ENCODE measurements around the gene RNASE9.
"Not testable (repeated sequence)": the region's sequence is repeated elsewhere in the genome, so short reads cannot be mapped to it uniquely, and the experiment has no call there.

RNASE9 gene

DNA sequence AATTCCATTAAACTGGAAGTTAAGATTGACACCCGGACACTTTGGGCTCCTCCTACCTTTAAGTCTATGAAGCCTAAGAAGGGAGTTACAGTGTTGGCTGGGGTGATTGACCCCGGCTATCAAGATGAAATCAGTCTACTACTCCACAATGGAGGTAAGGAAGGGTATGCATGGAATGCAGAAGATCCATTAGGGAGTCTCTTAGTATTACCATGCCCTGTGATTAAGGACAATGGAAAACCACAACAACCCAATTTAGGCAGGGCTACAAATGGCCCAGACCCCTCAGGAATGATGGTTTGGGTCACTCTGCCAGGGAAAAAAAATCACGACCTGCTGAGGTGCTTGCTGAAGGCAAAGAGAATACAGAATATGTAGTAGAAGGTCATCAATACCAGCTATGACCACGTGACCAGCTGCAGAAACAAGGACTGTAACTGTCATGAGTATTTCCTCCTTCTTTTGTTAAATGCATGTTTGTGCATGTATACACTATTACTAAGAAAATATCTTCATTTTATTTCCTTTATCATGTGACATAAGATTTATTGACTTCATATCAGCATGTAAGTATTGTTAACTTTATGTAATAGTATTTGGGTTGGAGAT, 11.6 kb upstream of the RNASE9 start:
- not testable (repeated sequence) for DNase-seq

DNA sequence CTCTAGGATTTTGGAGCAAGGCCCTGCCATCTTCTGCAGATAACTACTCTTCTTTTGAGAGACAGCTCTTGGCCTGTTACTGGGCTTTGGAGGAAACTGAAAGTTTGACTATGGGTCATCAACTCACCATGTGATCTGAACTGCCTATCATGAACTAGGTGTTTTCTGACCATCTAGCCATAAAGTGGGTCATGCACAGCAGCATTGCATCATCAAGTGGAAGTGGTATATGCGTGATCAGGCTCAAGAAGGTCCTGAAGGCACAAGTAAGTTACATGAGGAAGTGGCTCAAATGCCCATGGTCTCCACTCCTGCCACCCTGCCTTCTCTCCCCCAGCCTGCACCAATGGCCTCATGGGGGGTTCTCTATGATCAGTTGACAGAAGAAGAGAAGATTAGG, 9.9 kb upstream of the RNASE9 start:
- DNase-seq: not testable (repeated sequence)

DNA sequence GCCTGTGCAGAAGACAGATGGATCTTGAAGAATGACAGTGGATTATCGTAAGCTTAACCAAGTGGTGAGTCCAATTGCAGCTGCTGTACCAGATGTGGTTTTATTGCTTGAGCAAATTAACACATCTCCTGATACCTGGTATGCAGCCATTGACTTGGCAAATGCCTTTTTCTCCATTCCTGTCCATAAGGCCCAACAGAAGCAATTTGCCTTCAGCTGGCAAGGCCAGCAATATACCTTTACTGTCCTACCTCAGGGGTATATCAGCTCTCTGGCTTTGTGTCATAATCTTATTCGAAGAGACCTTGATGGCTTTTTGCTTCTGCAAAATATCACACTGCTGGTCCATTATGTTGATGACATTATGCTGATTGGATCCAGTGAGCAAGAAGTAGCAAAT, 9.0 kb upstream of the RNASE9 start:
- not testable (repeated sequence) for DNase-seq

DNA sequence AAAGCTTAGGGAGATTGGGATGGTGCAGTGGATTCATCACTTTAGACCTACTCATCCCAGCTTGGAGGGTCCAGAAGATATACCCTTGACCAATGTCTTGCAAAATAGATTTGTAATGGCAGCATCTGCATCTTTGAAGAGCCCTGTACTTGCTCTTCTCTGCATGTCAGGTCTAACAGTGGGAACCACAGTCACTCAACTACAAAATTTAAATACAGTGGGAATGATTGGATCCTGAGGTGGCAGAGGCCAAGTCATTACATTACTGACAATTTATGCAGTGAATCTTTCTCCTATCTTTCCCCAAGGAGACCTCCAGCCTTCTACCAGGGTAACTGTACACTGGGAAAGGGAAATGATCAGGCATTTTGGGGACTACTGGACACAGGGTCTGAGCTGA, 8.2 kb upstream of the RNASE9 start:
- DNase-seq: no peak

DNA sequence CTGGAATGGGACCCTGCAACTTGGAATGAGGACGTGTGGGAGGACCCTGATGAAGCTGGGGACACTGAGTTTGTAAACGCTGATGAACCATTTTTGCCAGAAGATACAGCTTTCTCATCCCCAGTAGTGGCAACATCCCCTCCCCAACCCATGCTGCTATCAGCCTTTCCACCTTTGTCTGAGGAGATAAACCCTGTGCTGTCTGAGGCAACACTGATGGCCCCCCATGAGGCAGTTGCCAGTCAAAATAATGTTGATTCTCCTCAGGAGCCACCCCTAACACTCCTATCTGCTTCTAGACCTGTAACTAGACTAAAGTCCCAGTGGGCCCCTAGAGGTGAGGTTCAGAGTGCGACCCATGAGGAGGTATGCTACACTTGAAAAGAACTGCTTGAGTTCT, 7.5 kb upstream of the RNASE9 start:
- DNase-seq: no peak

DNA sequence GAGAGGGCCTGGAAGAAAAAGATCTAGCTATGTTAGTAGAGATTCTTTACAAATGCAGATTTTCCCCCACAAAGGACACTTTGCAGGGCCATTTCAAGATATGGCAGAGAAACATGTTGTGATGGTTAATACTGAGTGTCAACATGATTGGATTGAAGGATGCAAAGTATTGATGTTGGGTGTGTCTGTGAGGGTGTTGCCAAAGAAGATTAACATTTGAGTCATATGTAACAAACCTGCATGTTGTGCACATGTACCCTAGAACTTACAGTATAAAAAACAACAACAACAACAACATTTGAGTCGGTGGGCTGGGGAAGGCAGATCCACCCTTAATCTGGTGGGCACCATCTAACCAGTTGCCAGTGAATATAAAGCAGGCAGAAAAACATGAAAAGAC, 6.4 kb upstream of the RNASE9 start:
- DNase-seq: not testable (repeated sequence)

DNA sequence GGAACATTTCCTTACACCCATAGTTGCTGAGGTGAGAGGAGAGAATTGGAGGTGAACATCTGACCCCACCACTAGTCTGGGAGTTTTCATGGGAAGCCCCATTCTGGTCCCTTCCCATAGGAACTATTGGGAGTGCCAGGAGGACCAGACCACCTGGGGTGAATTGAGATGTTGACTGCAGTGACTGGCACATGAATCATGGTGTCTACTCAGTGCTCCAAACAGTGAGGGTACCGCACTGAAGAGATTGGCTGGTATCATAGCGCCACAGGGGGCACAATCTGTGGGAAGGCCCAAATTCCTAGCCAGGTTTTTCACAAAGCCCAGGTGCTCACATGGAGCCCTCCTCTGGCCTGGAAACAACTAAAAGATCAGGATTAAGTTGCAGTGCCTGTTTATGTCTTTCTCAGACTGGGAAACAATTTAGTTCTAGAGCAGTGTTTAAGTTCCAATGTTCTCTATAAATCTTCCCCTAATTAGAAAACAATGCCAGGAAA, 3.7 kb upstream of the RNASE9 start:
- DNase-seq: no peak

DNA sequence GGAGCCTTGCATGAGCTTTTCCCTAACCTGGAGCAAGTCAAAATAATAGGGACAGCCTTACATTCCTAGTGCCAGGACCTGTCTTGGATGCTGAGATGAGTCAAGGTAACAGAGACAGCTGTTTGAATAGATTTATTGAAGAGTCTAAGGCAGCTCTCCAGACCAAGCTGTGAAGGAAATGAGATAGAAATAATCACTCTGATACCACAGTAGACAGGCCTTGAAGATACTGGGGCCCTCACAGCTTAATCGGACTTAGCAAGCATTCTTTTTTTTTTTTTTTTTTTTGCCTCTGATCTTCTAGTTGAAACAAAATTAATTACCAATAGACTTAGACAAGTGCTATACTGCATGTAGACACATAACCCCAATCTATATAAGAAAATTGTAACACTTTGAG, 3.1 kb upstream of the RNASE9 start:
- no peak for DNase-seq

DNA sequence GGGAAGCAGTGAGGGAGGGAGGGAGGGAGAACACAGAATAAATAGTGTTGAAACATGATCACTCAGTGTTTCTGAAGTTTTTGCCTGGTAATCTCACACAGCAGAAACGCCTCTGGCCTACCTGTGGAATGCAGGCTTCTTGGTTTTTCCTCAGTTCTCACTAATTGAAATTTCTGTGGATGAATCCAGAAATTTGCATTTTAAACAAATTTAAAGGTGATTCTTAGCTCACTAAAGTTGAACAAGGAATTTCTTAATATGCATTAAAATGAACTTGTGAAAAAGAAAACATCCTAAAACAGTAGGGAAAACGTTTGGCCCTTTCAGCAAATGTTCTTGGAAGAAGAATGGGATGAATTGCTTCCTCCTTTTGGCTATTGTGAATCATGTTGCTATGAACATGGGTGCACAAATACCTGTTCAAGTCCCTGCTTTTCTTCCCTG, 1.4 kb downstream of the RNASE9 start:
- no peak for DNase-seq

DNA sequence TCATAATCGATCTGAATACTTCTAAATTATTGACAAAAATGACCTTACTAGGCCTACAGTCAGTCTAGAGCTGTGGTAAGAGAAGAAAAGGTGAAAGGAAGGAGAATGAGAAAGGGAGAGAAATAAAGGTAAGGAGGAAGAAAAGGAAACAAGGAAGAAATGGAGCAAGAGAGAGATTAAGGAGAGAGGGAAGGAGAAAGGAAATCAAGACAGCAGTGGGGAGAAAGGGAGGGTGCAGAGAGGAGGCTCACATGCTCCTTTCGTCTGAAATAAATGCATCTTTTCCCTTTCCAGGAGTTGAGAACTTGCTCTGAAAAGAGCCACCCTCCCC, 3.7 kb downstream of the RNASE9 start:
- no peak for DNase-seq

DNA sequence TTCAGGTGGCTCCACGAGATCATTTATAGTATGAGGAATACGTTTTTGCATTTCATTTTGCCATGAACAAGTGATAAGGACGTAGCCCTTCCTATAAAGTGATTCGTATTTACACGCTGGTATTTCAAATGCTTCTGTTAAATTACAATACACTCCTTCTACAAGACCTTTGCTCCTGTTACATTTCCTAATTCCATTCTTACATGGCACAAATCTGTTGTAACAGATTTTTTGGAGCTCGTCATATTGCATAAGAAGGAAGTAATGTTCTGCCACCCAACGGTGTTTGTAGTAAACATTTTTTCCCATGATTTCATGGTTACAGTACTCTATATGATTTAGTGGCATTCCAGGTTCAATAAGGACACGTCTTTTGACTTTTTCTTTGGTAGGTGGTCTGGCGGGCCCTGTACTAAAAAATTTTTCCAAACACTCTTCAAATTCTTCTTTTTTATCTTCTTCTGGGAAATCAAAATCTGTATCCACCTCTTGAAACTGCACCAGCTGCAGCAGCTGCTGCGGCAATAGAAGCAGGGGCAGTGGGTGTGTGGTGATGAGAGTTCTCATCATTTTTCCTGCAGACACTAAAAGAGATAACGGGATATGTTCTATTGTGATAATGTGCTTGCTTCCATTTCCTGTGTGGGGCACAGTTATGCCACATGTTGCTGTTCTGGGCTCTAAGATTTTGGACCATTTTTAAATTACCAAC, 4.2 kb downstream of the RNASE9 start:
- DNase-seq: no peak

DNA sequence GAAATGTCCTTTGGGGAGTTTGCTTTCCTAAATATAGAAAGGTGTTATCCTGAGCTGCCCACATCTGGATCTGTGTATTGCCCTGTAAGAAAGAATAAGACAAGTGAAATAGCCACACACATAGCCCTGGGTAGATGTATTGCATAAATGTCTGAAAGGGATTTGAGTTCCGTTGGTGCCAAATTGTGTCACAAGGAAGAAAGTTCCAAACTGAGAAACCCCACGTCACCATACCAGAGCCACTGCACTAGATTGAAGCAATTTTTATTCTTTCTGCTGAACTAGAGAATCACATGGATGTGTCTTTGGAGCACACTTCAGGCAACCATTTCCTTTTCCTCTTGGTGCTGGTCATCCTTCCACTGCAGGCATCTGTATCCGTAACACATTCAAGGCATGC, 5.0 kb downstream of the RNASE9 start:
- DNase-seq: no peak

DNA sequence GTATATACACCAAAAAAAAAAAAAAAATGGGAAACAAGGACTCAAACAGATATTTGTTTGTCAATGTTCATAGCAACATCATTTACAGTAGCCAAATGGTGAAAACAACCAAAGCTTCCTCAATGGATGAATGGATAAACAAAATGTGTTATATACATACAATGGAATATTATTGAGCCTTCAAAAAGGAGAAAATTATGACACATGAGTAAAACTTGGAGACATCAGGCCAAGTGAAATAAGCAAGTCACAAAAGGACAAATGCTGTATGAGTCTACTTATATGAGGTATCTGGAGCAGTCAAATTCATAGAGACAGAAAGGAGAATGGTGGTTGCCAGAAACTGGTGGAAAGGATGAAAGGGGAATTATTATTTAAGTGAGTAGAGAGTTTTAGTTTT, 7.8 kb downstream of the RNASE9 start:
- DNase-seq: no peak

DNA sequence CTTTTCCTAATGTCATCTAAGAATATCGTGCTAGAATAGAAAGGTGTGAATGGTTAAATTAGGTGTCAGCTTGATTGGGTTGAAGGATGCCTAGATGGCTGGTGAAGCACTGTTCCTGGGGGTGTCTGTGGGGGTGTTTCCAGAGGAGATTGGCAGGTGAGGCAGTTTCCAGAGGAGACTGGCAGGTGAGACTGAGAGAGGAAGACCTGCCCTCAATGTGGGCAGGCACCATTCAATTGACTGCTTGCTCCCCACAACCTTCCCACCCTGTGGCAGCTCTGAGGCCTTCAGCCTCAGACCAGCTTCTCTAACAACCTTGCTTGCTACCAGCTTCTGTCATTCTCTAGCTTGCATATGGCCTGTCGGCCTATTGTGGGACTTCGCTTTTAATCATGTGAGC, 9.2 kb downstream of the RNASE9 start:
- DNase-seq: no peak

DNA sequence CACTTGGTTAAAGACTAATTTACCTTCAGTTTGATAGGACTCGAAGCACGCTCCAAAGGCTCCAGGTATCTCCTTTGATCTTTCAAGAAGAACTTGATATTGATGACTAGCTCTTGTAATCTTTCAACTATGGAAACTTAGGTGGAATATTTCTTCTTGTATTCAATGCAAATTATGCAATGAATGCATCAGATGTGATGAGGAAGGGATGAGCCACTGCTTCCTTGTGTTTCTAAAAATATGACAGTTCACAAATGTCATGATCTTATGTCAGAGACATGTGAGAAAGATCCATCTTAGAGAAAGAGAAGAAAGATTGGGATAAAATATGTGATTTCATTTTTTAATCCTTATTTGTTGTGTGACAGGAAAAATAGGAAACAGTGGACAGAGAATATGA, 9.9 kb downstream of the RNASE9 start:
- no peak for DNase-seq

DNA sequence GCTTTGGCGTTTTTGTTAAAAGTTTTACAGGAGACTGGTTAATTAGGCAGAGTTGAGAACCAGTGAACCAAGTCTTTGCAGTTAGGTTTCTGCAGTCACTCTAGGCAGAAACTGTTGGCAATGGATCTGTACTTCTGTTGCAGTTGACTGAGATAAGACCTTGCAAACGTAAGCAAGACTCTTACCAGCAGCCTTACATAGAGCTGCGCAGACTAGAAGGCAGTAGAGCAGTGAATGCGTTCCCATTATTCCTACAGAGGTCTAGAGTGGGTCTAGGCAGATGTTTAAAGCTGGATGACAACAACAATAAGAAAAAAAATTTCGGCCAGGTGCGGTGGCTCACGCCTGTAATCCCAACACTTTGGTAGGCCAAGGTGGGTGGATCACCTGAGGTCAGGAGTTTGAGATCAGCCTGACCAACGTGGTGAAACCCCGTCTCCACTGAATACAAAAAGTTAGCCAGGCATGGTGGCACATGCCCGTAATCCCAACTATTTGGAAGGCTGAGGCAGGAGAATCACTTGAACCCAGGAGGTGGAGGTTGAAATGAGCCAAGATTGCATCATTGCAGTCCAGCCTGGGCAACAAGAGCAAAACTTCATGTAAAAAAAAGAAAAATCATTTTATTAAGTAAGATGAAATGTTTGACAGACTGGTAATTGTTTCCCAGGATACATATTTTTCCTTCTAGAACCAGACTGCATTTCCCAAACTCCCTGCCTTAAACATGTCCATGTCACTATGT, 12.3 kb downstream of the RNASE9 start:
- no peak for DNase-seq

DNA sequence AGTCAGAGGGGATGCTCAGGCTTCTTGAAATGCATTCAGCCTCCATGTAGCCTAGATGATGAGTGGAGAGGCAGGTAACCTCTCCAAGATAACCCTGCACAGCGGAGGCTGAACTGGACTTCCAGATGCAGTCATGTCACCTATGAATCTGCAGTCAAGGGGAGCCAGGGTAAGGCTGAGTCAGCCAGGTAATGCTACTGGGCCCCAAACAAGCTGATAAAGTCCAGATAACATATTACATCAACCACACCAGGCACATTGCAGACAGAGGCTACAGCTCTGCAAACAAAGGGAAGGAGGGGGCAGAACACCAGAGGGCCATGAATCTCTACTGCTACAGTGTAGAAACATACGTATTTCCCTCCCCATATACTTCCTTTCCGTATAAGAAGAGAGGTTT, 14.0 kb downstream of the RNASE9 start:
- no peak for DNase-seq

DNA sequence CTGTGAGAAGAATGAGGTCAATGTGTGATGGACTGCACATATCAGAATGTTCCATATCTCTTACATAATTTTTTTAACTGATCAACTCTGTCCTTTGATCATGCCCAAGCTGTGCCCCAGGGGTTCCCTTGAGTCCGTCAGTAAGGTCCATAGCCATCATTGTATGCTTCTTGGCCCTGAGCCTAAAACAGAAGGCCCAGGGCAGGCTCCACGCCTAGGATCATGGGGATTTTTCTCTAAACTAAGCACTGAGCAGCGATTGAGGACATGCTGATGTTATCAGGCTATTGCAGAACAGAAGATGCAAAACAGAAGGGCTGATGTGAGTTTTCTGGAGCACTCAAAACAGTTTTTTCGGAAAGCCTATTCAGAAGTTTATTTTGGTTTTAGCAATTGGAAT, 20.9 kb downstream of the RNASE9 start:
- DNase-seq: no peak

DNA sequence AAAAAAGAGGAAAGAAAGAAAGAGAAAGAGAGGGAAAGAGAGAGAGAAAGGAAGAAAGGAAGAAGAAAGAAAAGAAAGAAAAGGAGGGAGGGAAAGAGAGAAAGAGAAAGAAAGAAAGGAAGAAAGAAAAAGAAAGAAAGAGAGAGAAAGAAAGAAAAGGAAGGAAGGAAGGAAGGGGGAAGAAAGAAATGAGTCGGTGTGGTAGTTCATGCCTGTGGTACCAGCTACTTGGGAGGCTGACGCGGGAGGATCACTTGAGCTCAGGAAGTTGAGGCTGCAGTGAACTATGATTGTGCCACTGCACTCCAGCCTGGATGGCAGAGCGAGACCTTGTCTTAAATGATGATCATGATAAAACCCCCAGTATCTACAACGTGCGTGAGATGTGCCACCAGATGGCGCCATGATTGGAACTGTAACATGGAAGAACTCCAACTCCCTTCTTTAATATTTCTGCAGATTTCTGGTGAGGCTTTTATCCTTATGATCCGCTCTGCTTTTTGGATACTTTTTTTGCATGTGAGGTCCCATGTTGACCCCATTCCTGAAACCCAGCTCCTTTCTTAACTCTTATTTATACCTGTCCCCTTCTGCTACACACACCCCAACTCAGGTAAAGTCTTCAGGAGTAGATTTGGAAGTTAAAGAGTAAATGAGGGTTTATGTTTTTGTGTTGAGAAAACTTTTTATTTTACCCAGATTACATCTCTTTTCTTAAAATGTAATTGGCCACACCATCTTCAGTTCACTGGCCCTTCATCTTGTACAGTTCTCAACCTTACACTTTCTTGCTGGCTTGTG, 29.9 kb downstream of the RNASE9 start:
- DNase-seq: peak; percentile 38 to 70

DNA sequence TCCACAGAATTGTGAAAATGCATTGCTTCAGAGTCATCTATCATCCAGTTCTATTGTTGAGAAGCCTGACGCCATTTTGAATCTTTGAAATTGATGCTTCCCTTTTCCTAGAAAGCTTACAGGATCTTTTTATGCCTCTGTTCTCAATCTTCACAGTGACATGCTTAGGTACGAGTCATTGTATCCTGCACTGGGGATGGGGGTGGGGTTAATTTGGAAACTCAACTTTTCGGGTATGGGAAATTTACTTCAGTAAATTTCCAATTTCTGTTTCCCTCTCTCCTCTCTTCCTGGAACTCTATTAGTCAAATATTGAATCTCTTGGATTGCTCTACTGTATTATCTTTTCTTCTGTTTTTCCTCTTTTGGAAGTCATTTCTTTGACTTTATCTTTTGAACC, 31.0 kb downstream of the RNASE9 start:
- no peak for DNase-seq

DNA sequence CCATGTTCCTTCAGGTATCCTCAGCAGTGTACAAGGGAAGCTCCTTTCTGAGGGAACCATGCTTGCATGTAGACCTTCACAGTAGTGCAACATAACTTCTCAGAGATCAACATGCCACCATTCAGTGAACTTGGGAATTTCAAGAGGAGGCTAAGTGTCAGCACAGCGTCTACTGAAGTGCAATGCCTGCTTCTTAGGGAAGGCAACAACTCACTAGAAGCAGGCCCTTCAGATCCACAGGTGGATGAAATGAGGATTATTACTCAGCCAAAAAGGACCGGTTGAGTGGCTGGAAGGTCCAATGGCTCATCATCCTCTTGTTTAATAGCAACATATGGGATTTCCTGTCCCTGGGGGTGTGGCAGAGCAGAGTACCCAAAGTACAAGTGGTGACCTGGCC, 36.8 kb downstream of the RNASE9 start:
- no peak for DNase-seq

DNA sequence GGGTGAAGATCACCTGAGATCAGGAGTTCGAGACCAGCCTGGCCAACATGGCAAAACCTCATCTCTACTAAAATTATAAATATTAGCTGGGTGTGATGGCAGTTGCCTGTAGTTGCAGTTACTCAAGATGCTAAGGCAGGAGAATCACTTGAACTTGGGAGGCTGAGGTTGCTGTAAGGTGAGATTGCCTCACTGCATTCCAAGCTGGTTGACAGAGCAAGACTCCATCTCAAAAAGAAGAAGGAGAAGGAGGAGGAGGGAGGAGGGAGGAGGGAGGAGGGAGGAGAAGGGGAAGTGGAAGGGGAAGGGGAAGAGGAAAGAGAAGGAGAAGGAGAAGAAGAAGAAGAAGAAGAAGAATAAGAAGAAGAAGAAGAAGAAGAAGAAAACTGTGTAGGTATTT, 38.5 kb downstream of the RNASE9 start:
- DNase-seq: no peak

DNA sequence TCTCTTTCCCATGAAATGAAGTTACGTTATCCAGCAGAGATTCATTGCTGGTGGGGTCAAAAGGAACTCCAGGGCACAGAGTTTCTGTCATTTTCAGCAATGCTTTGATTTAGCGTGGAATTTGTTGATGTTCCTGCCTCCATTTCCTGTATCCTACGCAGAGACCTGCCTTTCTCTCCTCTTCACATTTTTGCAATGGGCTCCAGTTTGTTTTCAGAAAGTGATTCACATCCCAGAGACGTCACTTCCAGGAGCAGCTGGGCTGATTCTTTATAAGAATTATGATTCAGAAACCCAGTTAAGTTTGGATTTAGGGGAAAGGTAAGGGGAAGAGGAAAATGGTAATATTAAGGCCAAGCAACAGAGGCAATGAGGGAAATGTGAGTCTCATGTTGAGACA, 43.9 kb downstream of the RNASE9 start:
- DNase-seq: no peak

Data from SW 1271 (cell line).